HG03108 (cell line): ENCODE results near the gene FSTL3.
"Not testable (repeated sequence)": the region's sequence is repeated elsewhere in the genome, so short reads cannot be mapped to it uniquely, and the experiment has no call there.

Experiments
- ATAC-seq: cut with Tn5 transposase; IDR thresholded peaks from one replicate; pipeline ENCODE4 v1.9.1; 2021; ENCODE audit warnings: moderate library complexity; ENCODE audit not compliant: unreplicated experiment

Gene FSTL3

DNA sequence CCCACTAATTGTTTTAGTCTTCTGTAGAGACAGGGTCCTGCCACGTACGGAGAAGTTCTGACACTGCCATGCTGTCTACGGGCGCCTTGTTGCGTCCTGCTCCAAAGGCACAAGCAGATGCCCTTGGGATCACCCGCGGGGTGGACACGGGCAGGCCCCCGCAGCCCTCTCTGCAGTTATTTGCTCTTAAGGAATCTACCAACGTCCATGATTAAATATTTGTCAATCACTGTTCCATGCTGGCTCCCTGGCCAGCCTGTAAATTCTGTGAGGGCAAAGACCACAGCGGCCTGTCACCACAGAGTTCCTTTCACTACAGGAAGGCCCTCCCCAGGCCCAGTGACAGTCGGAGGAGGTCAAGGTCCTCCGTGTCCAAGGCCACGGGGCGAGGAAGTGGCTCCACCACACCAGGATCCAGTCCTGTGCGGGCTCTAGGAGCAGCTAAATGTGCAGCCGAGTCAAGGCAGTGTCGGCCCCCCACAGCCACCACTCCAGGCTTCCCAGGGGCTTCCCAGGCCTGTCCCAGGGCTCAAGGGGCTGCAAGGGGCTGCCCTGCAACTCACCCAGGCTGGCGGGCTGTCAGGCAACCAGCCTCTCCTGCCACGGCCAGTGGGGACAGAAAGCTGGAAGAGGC is 15.3 kb upstream of the FSTL3 start:
- ATAC-seq: no peak

GRCh38 chr19:661427-662196 is 14.6 kb upstream of the FSTL3 start:
- no peak for ATAC-seq

DNA sequence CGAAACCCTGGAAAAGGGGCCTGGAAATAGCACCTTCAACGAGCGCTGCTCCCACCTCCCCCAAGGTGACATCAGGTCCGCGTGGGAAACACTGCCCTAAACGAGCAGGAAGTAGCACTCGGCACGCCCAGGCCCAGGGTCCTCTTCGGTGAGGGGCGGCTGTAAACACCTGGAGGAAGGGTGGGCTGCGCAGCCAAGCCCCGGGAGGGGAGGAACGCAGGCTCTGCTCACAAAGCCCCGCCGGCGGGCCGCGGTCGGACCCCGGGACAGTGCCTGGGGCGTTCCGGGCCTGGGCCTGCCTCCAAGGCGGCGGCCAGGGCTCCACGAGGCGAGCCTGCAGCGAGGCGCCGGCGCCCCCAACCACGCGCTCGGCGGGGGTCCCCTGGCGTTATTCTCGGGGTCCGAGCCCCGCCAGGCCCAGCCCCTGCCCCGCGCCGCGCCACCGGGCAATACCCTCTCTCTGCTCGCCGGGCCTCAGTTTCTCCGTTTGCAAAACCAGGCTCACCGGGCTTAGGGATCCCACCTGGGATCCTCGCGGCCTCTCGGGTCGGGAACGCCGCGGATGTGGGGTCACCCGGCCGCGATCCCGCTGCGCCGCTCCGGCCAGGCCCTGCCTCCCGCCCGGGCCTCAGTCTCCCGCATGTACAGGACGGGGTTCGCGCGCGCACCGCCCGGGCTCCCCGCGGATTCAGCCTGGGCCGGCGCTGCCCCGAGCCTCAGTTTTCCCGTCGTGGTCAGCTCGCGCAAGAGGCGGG is 13.8 kb upstream of the FSTL3 start:
- peak; percentile 2 for ATAC-seq

- ATAC-seq: peak; percentile 47
Measured at GRCh38 chr19:662962-663681, 13.1 kb upstream of the FSTL3 start, which contains the start of gene RNF126. Gene RNF126 (minus strand): TSS chr19:663214. CDS start chr19:663121, 93 bp downstream.

- no peak for ATAC-seq
Measured at GRCh38 chr19:663682-664117, 12.5 kb upstream of the FSTL3 start.

DNA sequence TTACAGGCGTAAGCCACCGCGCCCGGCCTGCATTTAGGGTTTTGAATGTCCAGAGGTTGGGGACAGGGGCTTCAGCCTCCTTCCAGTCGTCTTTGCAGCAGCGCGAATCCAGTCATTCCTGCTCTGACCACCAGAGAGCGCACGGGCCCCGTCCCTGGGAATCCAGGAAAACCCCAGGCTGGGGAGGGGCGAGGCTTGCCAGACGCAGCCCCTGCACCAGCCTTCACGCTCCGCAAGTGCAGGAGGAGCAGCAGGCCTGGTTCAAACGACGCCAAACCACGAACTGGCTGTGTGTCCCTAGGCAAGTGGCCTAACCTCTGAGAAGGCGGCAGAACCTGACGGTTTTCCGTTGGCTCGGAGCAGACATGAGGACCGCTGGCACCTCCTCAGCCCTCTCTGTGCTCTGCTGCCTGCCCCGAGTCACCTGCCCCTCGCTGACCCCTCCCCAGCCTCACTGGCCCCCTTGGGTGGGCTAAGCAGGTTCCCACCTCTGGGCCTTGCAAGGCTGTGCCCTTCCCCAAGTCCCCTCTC is 11.2 kb upstream of the FSTL3 start:
- no peak for ATAC-seq

- not testable (repeated sequence) for ATAC-seq
Measured at GRCh38 chr19:666985-667573, 9.1 kb upstream of the FSTL3 start.

- not testable (repeated sequence) for ATAC-seq
Measured at GRCh38 chr19:668675-669434, 7.3 kb upstream of the FSTL3 start.

DNA sequence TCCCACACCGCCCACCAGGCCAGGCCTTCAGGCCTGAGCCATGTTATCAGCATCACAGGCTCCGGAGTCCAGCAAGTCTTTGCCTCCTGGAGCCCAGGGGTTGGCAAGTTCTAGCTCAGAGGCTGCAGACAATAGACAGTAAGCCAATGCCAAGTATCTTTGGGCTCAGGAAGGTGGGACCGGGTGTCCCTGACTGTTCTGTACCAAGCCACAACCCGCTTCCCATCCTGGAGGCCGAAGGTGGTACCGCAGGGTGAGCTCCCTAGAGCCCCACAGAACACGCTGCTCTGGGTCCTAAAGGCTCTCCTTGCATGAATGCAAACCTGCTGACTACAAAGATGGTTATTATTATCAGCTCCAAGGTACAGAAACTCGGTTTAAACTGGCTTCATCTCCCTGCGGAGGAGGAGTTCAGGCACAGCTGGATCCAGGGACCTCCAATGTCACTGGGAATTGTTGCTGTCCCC is 5.5 kb upstream of the FSTL3 start:
- ATAC-seq: no peak

- ATAC-seq: no peak
Measured at GRCh38 chr19:674282-675151, 1.7 kb upstream of the FSTL3 start.

DNA sequence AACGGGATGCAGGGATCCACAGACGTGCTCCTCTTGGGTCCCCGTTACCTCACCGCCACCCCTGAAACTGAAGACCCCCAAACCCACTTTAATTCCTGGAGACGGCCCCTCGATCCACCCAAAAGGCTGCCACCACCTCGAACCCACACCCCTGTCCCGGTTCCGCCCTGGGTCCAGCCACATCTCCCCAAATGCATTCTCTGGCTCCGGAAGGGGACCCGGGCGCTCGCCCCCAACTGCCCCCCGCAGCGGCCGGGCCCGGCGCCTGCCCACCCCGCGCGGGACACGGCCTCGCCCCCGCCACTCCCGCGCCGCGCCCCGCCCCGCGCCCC is 219 bp upstream of the FSTL3 start:
- no peak for ATAC-seq

DNA sequence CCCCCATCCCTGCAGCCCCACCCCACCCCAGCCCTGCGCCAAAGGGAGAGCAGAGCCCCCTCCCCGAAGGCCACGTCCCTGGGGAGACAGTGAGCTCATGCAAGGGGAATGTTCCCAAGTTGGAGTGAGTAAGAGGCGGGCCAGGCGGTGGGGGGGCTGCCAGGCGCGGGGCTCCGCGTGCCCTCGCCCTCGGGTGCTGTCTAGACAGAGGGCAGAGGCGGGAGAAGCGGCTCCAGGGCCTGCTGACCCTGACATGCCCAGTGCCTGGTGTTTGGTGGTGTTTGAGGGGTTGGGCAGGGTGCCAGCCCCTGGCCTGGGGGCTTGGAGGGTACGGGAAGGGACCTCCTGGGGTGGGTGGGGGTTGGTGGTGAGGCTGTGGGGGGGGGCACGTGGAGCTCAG is 1.0 kb downstream of the FSTL3 start:
- ATAC-seq: no peak

- ATAC-seq: no peak
Measured at GRCh38 chr19:677601-678436, 1.6 kb downstream of the FSTL3 start.

DNA sequence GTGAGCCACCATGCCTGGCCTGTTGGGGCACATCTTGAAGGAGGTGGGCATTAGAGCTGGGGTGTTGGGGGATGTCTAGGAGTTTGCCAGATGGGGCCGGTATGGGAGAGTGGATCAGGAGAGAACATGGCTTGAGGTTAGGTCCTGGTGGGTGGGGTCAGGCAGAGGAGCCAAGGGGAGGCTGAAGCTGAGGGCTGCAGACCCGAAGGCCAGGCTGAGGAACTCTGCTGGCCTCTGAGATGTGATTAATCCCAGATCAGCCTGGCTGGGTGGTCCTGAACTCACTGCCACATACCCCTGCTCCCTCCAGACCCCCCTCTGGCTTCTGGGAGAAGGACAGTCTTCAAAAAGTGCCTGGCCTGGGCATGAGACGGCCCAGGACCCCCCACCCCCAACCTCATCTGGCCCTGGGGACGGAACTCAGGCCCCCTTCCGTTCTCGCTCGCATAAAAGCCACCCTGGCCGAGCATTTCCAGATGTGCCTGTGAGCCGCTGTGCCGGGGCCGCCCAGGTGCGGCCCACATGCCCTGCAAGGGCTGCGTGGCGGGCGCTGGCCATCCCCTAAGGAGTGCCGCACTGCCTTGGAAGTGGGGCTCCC is 2.7 kb downstream of the FSTL3 start:
- ATAC-seq: no peak

DNA sequence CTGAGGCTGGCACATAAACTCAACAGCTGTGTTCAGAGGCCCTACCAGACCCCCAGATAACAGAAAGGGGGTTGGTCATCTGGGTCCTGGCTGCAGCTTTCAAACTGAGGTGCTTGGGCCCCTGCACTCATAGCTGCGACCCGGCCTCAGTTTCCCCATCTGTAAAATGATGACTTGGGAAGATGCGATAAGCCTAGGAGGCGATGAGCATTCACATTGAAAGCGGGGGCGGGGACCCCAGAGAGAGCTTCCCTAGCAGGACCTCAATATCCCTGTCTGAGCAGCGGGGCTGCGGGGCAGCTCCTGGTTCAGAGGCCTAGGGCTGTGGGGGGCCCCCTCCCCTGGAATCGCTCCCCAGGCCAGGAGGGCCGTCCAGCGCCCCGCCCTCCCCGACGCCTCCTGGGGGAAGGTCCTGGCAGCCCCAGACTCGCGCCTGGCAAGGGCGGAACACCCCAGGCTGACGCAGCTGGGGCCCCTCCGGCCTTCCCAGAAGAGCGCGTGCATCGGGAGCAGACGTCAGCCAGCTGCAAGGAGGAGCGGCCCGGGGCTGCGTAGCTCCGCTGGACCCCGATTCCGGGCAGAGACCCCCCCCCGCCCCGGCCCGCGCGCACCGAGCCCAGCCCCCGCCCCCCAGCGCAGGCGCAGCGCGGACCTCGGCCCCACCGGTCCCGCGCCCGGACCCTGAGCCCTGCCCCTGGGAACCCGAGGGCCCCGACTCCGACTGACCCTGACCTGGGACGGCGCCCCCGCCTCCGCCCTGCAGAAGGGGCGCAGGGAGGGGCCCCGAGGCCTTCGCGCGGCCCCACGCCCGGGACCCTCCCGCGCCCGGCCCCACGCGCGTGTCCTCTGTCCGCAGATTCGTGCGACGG is 3.5 kb downstream of the FSTL3 start:
- ATAC-seq: peak; percentile 5

GRCh38 chr19:680287-681028 is 4.3 kb downstream of the FSTL3 start:
- peak; percentile 71 for ATAC-seq
